ENCODE measurements around the gene RND2.

RND2 gene

DNA sequence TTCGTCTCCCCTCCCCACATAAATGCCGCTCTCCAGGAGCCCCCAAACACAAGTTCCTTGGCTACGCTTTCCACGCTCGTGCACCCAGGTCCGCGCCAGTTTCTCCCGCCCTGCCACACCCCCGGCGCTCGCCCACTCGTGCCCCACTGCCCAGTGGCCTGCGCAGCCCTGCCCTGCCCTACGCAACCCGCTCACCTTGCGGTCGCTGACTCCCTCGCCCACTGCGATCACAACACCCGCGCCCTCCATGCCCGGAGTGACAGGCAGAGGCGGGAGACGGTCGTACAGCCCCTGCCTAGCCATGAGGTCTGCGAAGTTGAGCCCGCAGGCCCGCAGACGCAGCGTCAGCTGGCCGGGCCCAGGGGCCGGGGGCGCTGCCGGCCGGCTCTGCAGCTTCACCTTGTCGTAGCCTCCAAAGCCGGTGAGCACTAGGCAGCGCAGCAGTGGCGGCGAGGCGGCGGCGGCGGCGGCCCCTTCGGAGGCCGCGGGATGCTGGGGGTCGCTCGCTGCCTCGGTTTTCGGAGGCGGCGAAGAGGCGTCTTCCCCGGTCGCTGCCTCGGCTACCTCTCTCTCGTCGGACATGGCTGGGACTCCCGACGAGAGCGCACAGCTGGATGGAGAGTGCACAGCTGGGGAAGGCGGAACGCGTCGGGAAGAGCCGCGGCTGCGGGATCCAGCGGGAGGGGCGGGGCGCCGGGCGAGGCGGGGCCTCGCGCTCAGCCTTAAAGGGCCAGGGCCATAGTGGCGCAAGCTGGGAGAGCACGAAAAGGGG is 3.1 kb upstream of the RND2 start, which contains the start of gene VAT1:
Gene VAT1 (minus strand): TSS at position 645 of the 772 bp plus-strand sequence. CDS start 63 bp downstream, at position 582.
- peak within 1 kb of the TSS; percentile 60 for H3K4me3 ChIP-seq (ENCODE audit: low read depth, low read length)
- TF ChIP-seq, protein P1, sequence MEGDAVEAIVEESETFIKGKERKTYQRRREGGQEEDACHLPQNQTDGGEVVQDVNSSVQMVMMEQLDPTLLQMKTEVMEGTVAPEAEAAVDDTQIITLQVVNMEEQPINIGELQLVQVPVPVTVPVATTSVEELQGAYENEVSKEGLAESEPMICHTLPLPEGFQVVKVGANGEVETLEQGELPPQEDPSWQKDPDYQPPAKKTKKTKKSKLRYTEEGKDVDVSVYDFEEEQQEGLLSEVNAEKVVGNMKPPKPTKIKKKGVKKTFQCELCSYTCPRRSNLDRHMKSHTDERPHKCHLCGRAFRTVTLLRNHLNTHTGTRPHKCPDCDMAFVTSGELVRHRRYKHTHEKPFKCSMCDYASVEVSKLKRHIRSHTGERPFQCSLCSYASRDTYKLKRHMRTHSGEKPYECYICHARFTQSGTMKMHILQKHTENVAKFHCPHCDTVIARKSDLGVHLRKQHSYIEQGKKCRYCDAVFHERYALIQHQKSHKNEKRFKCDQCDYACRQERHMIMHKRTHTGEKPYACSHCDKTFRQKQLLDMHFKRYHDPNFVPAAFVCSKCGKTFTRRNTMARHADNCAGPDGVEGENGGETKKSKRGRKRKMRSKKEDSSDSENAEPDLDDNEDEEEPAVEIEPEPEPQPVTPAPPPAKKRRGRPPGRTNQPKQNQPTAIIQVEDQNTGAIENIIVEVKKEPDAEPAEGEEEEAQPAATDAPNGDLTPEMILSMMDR (IDR thresholded peaks at IDR 0.05; ENCODE audit: borderline replicate concordance, insufficient read depth, low read depth, low read length): no peak

DNA sequence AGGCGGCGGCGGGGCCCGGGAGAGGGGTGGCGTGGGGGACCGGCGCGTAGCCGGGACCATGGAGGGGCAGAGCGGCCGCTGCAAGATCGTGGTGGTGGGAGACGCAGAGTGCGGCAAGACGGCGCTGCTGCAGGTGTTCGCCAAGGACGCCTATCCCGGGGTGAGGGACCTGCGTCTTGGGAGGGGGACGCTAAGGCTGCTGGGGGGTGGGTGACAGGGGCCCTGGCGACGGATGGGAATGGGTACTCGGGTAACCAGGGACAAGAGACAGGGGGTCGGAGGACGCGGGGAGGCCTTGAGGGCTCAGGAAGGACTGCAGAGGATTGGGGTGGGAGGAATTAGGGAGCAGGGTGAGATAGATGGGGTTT is 243 bp downstream of the RND2 start:
- TF ChIP-seq, protein P1 (IDR thresholded peaks at IDR 0.05; ENCODE audit: borderline replicate concordance, insufficient read depth, low read depth, low read length): no peak
- no peak overlapping the region for H3K4me3 ChIP-seq (ENCODE audit: low read depth, low read length)

DNA sequence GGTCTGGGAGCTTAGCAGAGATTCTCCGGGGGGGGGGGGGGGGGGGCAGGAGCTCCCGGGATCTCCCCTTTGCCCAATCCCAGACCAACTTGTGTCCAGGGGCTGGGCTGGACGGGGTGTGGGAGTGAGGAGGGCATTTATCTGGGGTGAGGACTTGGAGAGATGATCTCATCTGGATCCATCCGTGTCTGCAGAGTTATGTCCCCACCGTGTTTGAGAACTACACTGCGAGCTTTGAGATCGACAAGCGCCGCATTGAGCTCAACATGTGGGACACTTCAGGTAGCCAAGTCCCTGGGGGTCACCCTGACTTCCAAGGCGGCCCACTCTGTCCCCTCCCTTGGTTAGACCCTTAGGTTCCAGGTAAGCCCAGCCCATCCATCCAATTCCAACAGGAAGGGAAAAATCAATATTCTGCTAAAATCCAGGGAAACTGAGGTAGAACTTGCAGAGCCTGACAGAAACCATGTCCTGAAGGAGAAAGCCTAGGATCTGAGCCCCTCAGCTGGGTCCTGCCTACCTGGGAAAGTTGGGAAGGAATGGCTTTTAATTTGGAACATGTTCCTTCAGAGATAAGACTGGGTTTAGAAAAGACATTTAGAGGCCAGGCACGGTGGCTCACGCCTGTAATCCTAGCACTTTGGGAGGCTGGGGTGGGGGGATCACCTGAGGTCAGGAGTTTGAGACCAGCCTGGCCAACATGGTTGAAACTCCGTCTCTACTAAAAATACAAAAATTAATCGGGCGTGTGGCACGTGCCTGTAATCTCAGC is 921 bp downstream of the RND2 start:
- TF ChIP-seq, protein P1 (IDR thresholded peaks at IDR 0.05; ENCODE audit: borderline replicate concordance, insufficient read depth, low read depth, low read length): no peak
- no peak overlapping the region for H3K4me3 ChIP-seq (ENCODE audit: low read depth, low read length)

DNA sequence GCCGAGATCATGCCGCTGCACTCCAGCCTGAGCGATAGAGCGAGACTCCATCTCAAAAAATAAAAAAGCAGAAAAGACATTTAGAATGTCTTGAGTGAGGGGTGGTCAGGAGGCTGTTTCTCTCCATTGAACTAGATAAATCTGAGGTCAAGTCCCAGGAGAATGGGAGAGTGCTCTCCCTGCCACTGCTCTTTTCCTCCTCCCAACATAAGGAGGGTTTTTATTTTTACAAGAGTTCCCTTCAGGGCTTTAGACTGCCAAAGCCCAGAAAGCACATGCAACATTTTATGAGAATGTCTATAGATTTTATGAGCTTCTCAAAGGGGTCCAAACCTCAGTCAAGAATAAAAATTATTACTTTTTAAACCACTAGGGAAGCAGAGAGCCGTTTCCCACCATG is 1.6 kb downstream of the RND2 start:
- TF ChIP-seq, protein P1 (IDR thresholded peaks at IDR 0.05; ENCODE audit: borderline replicate concordance, insufficient read depth, low read depth, low read length): no peak

DNA sequence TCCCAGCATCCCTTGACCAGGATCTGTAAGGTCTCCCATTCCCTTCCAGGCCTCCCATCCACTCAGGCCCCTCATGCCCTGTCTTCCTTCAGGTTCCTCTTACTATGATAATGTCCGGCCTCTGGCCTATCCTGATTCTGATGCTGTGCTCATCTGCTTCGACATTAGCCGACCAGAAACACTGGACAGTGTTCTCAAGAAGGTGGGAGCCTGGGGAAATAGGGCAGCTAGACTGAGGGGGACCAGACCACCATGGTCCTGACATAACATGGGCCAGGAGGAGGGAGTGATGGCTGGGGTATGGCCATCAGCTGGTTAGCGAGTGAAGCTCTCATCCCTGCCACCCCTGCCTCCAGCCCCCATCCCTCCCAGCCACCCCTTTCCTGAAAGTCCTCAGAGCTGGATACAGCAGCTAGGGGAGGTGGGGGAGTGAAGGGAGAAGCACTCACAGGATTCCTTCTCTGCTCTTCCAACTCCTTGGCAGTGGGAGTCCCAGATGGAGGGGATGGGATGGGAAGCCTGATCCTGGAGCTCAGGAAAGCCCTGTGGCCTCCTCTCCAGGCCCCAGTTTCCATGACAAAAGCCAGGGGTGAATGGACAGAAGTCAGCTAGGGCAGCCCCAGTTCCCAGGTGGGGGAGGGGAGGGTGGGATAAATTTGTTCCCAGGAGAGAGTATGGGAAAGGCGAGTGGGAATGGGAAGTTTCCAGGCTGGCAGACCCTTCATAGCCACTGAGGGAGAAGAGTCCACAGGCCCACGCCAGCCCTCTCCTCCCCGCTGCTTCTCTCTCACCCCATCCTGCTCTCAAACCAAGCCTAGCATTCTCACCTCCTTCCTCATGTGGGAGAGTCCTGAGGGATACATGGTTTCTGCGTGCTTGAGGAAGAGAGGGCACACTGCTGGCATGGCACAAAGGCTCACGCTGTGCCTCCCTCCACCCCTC is 2.3 kb downstream of the RND2 start:
- no peak overlapping the region for H3K4me3 ChIP-seq (ENCODE audit: low read depth, low read length)
- TF ChIP-seq, protein P1 (IDR thresholded peaks at IDR 0.05; ENCODE audit: borderline replicate concordance, insufficient read depth, low read depth, low read length): no peak

More for the DNA sequence above, 1.6 kb downstream of the RND2 start:
- H3K4me3 ChIP-seq (ENCODE audit: low read depth, low read length): no peak overlapping the region

DNA sequence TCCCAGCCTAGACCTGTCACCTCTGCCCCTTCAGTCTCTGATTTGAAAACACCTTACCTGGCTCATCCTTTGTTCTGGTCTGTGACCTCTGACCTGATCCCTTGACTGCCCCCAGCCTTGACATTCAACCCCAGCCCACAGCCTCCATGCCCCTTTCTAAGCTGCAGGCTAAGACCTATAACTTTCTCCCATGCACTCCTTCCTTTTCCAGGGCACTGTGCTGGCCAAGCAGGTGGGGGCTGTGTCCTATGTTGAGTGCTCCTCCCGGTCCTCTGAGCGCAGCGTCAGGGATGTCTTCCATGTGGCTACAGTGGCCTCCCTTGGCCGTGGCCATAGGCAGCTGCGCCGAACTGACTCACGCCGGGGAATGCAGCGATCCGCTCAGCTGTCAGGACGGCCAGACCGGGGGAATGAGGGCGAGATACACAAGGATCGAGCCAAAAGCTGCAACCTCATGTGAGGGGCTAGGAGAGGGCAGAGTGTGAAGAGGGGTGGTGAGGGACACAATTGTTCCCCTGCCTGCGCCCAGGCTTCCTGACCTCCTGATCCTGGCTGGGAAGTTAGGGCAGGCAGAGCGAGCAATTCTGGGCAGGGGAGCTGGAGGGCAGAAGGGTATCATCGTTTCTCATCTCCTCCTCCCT is 3.3 kb downstream of the RND2 start:
- H3K4me3 ChIP-seq (ENCODE audit: low read depth, low read length): no peak overlapping the region
- TF ChIP-seq, protein P1 (IDR thresholded peaks at IDR 0.05; ENCODE audit: borderline replicate concordance, insufficient read depth, low read depth, low read length): no peak
